ENCODE data around the gene CLSTN2.

The CLSTN2 gene

GRCh38 chr3:140468407-140468806 lies 533.4 kb downstream of the CLSTN2 start:
- H3K9me3 ChIP-seq (ENCODE audit: control insufficient read depth, insufficient read depth, low read depth, low read length), result no peaks in the 10 kb centered on the region
- H3K36me3 ChIP-seq (ENCODE audit: control insufficient read depth in 2 of 2, insufficient read depth in 1 of 2, low read length in 2 of 2), result no peaks in the 10 kb centered on the region
- no peak overlapping the region for H3K4me3 ChIP-seq (ENCODE audit: low read depth, low read length)
- ChIA-PET POLR2A (no interaction called here), CTCF (no interaction called here)
- no peak overlapping the region for H3K27ac ChIP-seq (ENCODE audit: extremely low read depth, low read depth, low read length)
- no peak for TF ChIP-seq ZNF138 (tag by site-specific recombination; IDR thresholded peaks at IDR 0.05; ENCODE audit: borderline replicate concordance)
- TF ChIP-seq ZNF239 (tag by site-specific recombination; IDR thresholded peaks at IDR 0.05), result no peak
- TF ChIP-seq ZNF529 (tag by site-specific recombination; IDR thresholded peaks at IDR 0.05; ENCODE audit: insufficient replicate concordance), result no peak
- TF ChIP-seq GLI2 (tag by site-specific recombination; IDR thresholded peaks at IDR 0.05; ENCODE audit: borderline replicate concordance, low read depth), result no peak
- TF ChIP-seq ZNF701 (tag by site-specific recombination; IDR thresholded peaks at IDR 0.05), result no peak
- no peak for TF ChIP-seq TRIM28 (IDR thresholded peaks at IDR 0.05; ENCODE audit: borderline replicate concordance, low read length)
- no peak for TF ChIP-seq BCL11B (tag by site-specific recombination; IDR thresholded peaks at IDR 0.05; ENCODE audit: low read depth)
- no peak for TF ChIP-seq ZNF155 (tag by site-specific recombination; IDR thresholded peaks at IDR 0.05)
- no peak for TF ChIP-seq ZNF791 (tag by site-specific recombination; IDR thresholded peaks at IDR 0.05)
- TF ChIP-seq ZNF623 (tag by site-specific recombination; IDR thresholded peaks at IDR 0.05), result no peak
- H3K4me1 ChIP-seq (ENCODE audit: control insufficient read depth, insufficient read depth, low read length), result 0 out of 2 replicates have a peak, but pooled peaks cover 2% of the 10 kb centered on the region

- H3K36me3 ChIP-seq (ENCODE audit: control insufficient read depth in 2 of 2, insufficient read depth in 1 of 2, low read length in 2 of 2), result no peaks in the 10 kb centered on the region
- H3K4me1 ChIP-seq (ENCODE audit: control insufficient read depth, insufficient read depth, low read length), result 0 out of 2 replicates have a peak, but pooled peaks cover 2% of the 10 kb centered on the region
- ChIA-PET CTCF (no interaction called here), POLR2A (no interaction called here)
- no peak overlapping the region for H3K4me3 ChIP-seq (ENCODE audit: low read depth, low read length)
- H3K27ac ChIP-seq (ENCODE audit: extremely low read depth, low read depth, low read length), result no peak overlapping the region
- TF ChIP-seq ZNF266 (tag by site-specific recombination; IDR thresholded peaks at IDR 0.05; ENCODE audit: low read depth) (no peak), ZBTB11 (tag by site-specific recombination; conservative IDR thresholded peaks at IDR 0.05; ENCODE audit: low read depth) (no peak), SALL2 (tag by site-specific recombination; IDR thresholded peaks at IDR 0.05; ENCODE audit: borderline replicate concordance) (no peak), ZNF529 (tag by site-specific recombination; IDR thresholded peaks at IDR 0.05; ENCODE audit: insufficient replicate concordance) (no peak), ZNF791 (tag by site-specific recombination; IDR thresholded peaks at IDR 0.05) (no peak), KLF8 (tag by site-specific recombination; IDR thresholded peaks at IDR 0.05) (no peak), ZNF623 (tag by site-specific recombination; IDR thresholded peaks at IDR 0.05) (no peak), PRDM4 (tag by site-specific recombination; IDR thresholded peaks at IDR 0.05) (no peak), ZBTB10 (tag by site-specific recombination; IDR thresholded peaks at IDR 0.05) (no peak), ZNF398 (tag by site-specific recombination; IDR thresholded peaks at IDR 0.05) (no peak)
- no peaks in the 10 kb centered on the region for H3K9me3 ChIP-seq (ENCODE audit: control insufficient read depth, insufficient read depth, low read depth, low read length)
Measured at GRCh38 chr3:140469491-140469890, 534.5 kb downstream of the CLSTN2 start.

Measured in HEK293 (cell line).